GM13977 (cell line): ENCODE results near the gene ATXN1.

Experiments used
- DNase-seq: peaks from one replicate; pipeline ENCODE4 v3.0.0; 2012; ENCODE audit warnings: low spot score
- CTCF ChIP-seq: IDR thresholded peaks from 2 replicates; pipeline ENCODE4 v1.5.1; 2012; ENCODE audit warnings: mild to moderate bottlenecking, control low read depth; ENCODE audit not compliant: insufficient read depth; ENCODE audit errors: extremely low read depth, missing control alignments
- in situ Hi-C: fragments of 300-500 bp; cut with MboI; formaldehyde crosslinking; loops from one replicate; pipeline ENCODE4 v1.12.0; 2022; ENCODE audit warnings: low sequenced_read_pairs, low pct_unique_long_range_greater_than_20kb, mixed read lengths, inconsistent platforms; ENCODE audit not compliant: unreplicated experiment

The ATXN1 gene

DNA sequence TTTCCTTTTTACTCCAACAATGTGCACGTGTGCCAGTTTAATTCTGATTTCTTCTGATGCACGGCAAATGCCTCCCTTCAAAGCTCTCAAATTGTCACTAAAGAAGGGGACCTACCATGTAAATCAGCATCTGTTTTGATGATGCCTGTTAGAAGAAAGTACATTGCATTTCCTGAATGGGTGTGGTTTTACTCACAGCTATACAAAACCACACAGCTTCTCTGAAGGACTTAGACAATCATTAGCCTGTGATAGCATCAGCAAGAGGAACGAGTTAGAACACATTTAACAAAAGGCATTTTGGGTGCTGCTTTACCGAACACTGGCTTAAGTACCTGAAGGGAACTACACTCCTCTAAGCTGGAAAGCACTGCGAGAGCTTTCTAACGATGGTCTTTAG lies 109.4 kb downstream of the ATXN1 start:
- TF ChIP-seq CTCF, result no peak
- DNase-seq, result no peak
- in situ Hi-C loops, result no loop called here

DNA sequence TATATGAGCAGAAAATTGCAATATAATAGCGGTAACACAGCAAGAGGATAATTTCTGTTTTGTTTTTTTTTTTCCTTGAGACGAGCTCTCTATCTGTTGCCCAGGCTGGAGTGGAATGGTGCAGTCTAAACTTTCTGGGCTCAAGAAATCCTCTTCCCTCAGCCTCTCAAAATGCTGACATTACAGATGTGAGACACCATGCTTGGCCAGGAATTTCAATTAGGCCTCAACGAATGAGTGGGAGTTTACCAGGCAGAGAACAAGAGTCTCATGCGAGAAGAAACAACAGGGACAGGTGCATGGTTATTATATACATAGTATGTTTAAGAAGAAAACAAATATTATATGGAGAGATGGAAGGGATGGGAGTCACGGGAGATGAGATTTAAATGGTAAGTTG lies 111.4 kb downstream of the ATXN1 start:
- in situ Hi-C loops, result no loop called here
- TF ChIP-seq CTCF, result no peak
- DNase-seq, result no peak

DNA sequence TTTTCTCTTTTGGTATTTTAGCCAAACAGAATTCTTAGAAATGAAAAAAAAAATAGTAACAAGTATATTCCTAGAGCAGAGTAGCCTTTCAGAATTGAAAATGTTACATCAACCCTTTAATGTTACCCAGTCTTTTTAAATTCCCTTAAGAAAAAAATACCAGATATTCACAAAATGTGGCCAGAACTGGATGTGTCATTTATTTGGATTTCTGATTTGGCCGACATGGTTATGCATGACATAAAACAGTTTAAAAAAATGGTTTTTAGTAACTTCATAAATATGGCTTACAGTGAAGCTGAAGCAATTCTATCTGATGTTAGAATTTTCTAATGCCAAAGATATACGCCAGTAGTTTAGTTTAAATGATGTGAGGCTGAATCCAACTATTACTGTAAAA lies 112.0 kb downstream of the ATXN1 start:
- no peak for DNase-seq
- TF ChIP-seq CTCF, result no peak
- in situ Hi-C loops, result no loop called here

DNA sequence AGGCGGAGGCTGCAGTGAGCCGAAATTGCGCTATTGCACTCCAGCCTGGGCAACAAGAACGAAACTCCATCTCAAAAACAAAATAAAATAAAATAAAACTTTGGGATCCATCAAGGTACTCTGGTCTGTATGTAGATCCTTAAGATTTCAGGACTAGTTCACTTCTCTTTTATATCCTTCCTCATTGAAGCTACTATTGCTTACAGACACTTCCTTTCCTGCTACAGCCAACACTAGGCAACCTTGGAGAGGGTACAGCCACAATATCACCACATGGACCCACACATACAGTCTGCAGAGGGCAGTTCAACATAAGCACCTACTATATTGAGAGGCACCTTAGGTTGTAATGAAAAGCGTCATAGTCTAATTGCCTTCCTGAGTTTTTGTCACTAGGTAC lies 113.3 kb downstream of the ATXN1 start:
- in situ Hi-C loops, result no loop called here
- no peak for TF ChIP-seq CTCF
- DNase-seq, result no peak

GRCh38 chr6:16647422-16647821 lies 113.8 kb downstream of the ATXN1 start:
- no peak for TF ChIP-seq CTCF
- DNase-seq, result no peak
- in situ Hi-C loops, result no loop called here

DNA sequence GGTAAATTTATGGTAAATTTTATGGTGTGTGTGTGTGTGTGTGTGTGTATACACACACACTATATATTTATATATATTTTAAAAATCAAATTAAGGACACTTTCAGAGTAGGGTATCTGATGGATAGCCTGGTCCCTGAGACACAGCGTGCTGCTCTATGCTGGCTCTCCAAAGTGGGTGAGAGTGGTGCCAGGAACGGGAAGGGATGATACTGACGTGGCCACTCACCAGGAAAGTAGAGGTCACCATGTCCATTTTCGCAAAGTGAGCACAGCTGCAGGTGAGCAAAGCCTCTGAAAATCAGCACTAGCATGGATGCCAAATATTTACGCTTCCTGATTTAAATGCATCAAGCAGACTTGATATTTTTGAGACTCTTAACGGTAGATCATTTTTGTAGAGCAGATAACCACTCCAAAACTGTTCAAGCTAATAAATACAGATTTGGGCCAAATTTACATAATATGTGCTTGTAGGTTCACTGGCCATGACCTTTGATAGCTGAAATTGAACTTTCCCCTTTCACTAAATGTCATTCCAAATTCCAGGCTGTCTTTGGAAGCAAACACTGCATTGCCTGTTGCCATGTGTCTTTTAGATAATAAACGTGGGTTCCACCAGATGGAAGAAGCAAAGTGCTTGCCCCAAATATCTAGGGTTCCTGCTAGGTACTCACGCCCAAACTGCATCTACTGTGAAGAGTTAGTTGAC lies 116.6 kb downstream of the ATXN1 start:
- DNase-seq, result no peak
- in situ Hi-C loops, result no loop called here
- TF ChIP-seq CTCF, result no peak
